SIG-M5 treated with dmso at 0.1 percent for 504 hours (cell line): Measurements from ENCODE around the gene AHNAK.
"Not testable (repeated sequence)": the region's sequence is repeated elsewhere in the genome, so short reads cannot be mapped to it uniquely, and the experiment has no call there.

Source experiments
- DNase-seq: peaks from one replicate; lab custom pipeline; 2025; ENCODE audit not compliant: unreplicated experiment; lab: John Stamatoyannopoulos, UW

AHNAK gene

DNA sequence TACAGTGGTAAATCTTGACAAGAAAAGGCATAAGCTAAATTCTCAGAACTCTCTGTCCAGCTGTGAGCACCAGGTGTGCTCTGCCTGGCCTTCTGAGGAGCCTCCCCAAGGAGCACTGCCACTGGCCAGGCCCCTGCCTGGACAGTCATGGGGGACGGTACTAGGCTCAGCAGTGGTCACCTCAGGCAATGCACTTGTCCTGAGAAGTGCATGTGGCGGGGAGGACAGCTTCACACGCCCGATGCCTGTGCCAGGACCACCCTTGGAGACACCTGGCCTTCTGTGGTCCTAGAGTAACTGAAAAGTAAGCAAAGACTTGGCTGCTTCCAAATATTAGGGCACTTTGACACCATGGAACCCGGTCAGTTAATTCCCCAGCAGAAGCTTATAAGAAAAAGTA, 156.4 kb downstream of the AHNAK start:
- DNase-seq: no peak

GRCh38 chr11:62388999-62389398, 157.6 kb downstream of the AHNAK start:
- no peak for DNase-seq

DNA sequence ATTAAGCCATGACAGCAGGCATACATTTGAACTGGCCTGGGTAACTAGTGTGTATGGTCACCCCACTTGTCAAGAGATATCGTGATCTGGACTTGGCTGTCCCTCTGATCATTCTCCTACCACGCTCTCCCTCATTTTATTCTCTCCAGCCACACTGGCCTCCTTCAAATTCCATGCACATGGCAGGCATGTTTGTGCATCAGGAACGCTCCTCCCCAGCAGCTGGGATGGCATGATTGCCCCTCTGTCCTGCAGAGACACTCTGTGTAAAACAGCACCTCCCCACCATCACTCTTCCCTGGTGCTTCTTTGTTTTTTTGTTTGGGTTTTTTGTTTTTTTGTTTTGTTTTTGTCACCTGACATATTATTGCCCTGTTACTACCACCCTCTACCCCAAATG, 159.2 kb downstream of the AHNAK start:
- no peak for DNase-seq

GRCh38 chr11:62386083-62386482, 160.5 kb downstream of the AHNAK start:
- not testable (repeated sequence) for DNase-seq

DNA sequence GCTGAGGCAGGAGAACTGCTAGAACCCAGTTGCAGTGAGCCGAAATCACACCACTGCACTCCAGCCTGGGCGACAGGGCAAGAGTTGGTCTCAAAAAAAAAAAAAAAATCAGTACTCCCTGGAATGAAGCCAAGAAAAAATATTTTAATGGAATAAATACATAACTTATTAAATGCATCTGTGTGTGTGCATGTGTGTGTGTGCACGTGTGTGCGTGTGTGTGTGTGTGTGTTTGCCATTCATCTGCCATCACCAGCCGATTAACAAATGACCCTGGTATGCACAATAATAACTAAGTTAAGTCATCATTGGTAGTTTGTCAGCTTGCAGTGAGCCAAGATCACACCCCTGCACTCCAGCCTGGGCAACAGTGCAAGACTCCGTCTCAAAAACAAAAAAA, 162.8 kb downstream of the AHNAK start:
- no peak for DNase-seq
